Tibial artery (tissue), 4 donors: ENCODE data around the gene MTHFSD.

ENCODE experiments used
- DNase-seq, 2 donors: peaks; one replicate each; pipeline ENCODE4 v3.0.0-alpha.2; 2019
- H3K27ac ChIP-seq, 2 donors: fragments of 200-600 bp; sonication (generic) in 1 of 2; 1 replicate in 1 of 2; 2 replicates in 1 of 2; pipeline ENCODE4 v1.5.1; 2018 to 2019; ENCODE audit warnings: mild to moderate bottlenecking in 1 of 2
- H3K27me3 ChIP-seq, 2 donors: fragments of 200-600 bp; sonication (generic) in 1 of 2; one replicate each; pipeline versions ENCODE4 v1.5.1 to v1.6.0; 2016 to 2019
- H3K36me3 ChIP-seq, 3 donors: fragments of 200-600 bp; sonication (generic) in 2 of 3; one replicate each; pipeline ENCODE4 v1.5.1; 2016 to 2019; ENCODE audit warnings: mild to moderate bottlenecking in 2 of 3
- H3K4me1 ChIP-seq, 4 donors: fragments of 200-600 bp; sonication (generic) in 2 of 4; 1 replicate in 3 of 4; 2 replicates in 1 of 4; pipeline ENCODE4 v1.5.1; 2016 to 2019
- H3K4me3 ChIP-seq, 2 donors: fragments of 200-600 bp; sonication (generic) in 1 of 2; 1 replicate in 1 of 2; 2 replicates in 1 of 2; pipeline ENCODE4 v1.5.1; 2018 to 2019; ENCODE audit warnings: mild to moderate bottlenecking in 2 of 2
- H3K9me3 ChIP-seq, 3 donors: fragments of 200-600 bp; sonication (generic) in 1 of 3; one replicate each; pipeline ENCODE4 v1.5.1; 2016 to 2019
- CTCF ChIP-seq, 2 experiments: fragments of 200-600 bp in 1 of 2; fragments of 450-650 bp in 1 of 2; IDR thresholded peaks; one replicate each; pipeline ENCODE4 v1.5.1; 2017 to 2019; ENCODE audit warnings: antibody characterized with exemption in 2 of 2, mild to moderate bottlenecking in 1 of 2, moderate library complexity in 1 of 2
- intact Hi-C: fragments of 100-400 bp; cut with DNase I; formaldehyde crosslinking; loops from one replicate; pipeline ENCODE4 v1.15.0; 2023; ENCODE audit warnings: low total_unique reads

MTHFSD gene

GRCh38 chr16:86573646-86574508, 18.8 kb upstream of the MTHFSD start:
- peak in 1 of 2 donors; percentile 57 for DNase-seq
- intact Hi-C loops = no loop called here
- Histone ChIP-seq H3K4me1 (peaks cover 0 to 60% (median 49%) of the 10 kb centered on the region in 4 donors), H3K36me3 (peaks cover 0 to 1% (median 0%) of the 10 kb centered on the region in 3 donors), H3K9me3 (no peaks in the 10 kb centered on the region), H3K27ac (peak overlapping the region; percentile 95 to 97), H3K27me3 (no peaks in the 10 kb centered on the region), H3K4me3 (peak overlapping the region; percentile 81 to 86)
- TF ChIP-seq CTCF (IDR thresholded peaks at IDR 0.05) = no peak

- Histone ChIP-seq H3K4me1 (peaks cover 0 to 53% (median 46%) of the 10 kb centered on the region in 4 donors), H3K36me3 (peaks cover 0 to 5% (median 0%) of the 10 kb centered on the region in 3 donors), H3K27me3 (no peaks in the 10 kb centered on the region), H3K9me3 (no peaks in the 10 kb centered on the region), H3K27ac (peak overlapping the region; percentile 95 to 97), H3K4me3 (peak overlapping the region; percentile 81 to 86)
- DNase-seq = no peak
- TF ChIP-seq CTCF (IDR thresholded peaks at IDR 0.05) = no peak
- intact Hi-C loops = no loop called here
Measured at GRCh38 chr16:86573215-86573614, 18.2 kb upstream of the MTHFSD start.

GRCh38 chr16:86572606-86573005, 17.6 kb upstream of the MTHFSD start:
- no peak for TF ChIP-seq CTCF (IDR thresholded peaks at IDR 0.05)
- H3K36me3 ChIP-seq = peaks cover 0 to 5% (median 0%) of the 10 kb centered on the region in 3 donors
- H3K9me3 ChIP-seq = no peaks in the 10 kb centered on the region
- intact Hi-C loops = no loop called here
- peak in 1 of 2 donors; percentile 64 for DNase-seq
- H3K4me3 ChIP-seq = peak overlapping the region; percentile 81 to 86
- no peaks in the 10 kb centered on the region for H3K27me3 ChIP-seq
- H3K4me1 ChIP-seq = peaks cover 0 to 48% (median 44%) of the 10 kb centered on the region in 4 donors
- peak overlapping the region; percentile 95 to 97 for H3K27ac ChIP-seq

GRCh38 chr16:86572041-86572521, 17.0 kb upstream of the MTHFSD start:
- Histone ChIP-seq H3K36me3 (peaks cover 0 to 5% (median 0%) of the 10 kb centered on the region in 3 donors), H3K4me3 (peak overlapping the region; percentile 81 to 86), H3K4me1 (peaks cover 0 to 44% (median 40%) of the 10 kb centered on the region in 4 donors), H3K27me3 (no peaks in the 10 kb centered on the region), H3K9me3 (no peaks in the 10 kb centered on the region), H3K27ac (peak overlapping the region; percentile 95 to 97)
- TF ChIP-seq CTCF (IDR thresholded peaks at IDR 0.05) = no peak
- DNase-seq = peak in 1 of 2 donors; percentile 72
- intact Hi-C loops = no loop called here

GRCh38 chr16:86571530-86571915, 16.5 kb upstream of the MTHFSD start:
- peak overlapping the region; percentile 95 to 97 for H3K27ac ChIP-seq
- H3K36me3 ChIP-seq = peaks cover 0 to 5% (median 0%) of the 10 kb centered on the region in 3 donors
- DNase-seq = peak in 1 of 2 donors; percentile 71
- H3K27me3 ChIP-seq = no peaks in the 10 kb centered on the region
- peaks cover 0 to 44% (median 40%) of the 10 kb centered on the region in 4 donors for H3K4me1 ChIP-seq
- H3K4me3 ChIP-seq = peak overlapping the region; percentile 81 to 86
- intact Hi-C loops = no loop called here
- no peak for TF ChIP-seq CTCF (IDR thresholded peaks at IDR 0.05)
- no peaks in the 10 kb centered on the region for H3K9me3 ChIP-seq
